ENCODE data around the gene DOLPP1. TPM values are rescaled to one million over a fixed set of nuclear protein-coding genes. Genes with fewer than 3 reads are reported as not detected.
"Not testable (repeated sequence)": the region's sequence is repeated elsewhere in the genome, so short reads cannot be mapped to it uniquely, and the experiment has no call there.

The DOLPP1 gene
- total RNA-seq, 1 experiment from 2014 or later = 30.4 TPM

GRCh38 chr9:129126749-129127618 is 46.1 kb downstream of the DOLPP1 start:
- H3K4me3 ChIP-seq (ENCODE audit: low read depth, low read length, poor library complexity, severe bottlenecking) = no peak overlapping the region
- no peak for TF ChIP-seq CTCF (conservative IDR thresholded peaks at IDR 0.05; ENCODE audit: low read depth, low read length)
- TF ChIP-seq EZH2 (IDR thresholded peaks at IDR 0.05; ENCODE audit: borderline replicate concordance, low read depth, low read length, poor library complexity, severe bottlenecking) = no peak
- DNase-seq (ENCODE audit: low spot score) = peak; percentile 95
- intact Hi-C loops (cut with micrococcal nuclease; ENCODE audit: unreplicated experiment) = loop anchor here (2.0 kb wide), 1 partner anchor 16 kb away; the partner anchor contains the start of genes CRAT and PTPA
- ChIA-PET CTCF (interaction anchor here (1.0 kb wide), 1 partner anchor 513 kb away, joined by 5 read pairs; no protein-coding TSS in a partner anchor), POLR2A (ENCODE audit: low non-redundant PET) (no interaction called here)
- H3K9me3 ChIP-seq (ENCODE audit: low read depth, low read length, poor library complexity, severe bottlenecking) = no peaks in the 10 kb centered on the region
- peaks cover 27% of the 10 kb centered on the region for H3K36me3 ChIP-seq (ENCODE audit: insufficient read depth, low read length, poor library complexity, severe bottlenecking)
- no peaks in the 10 kb centered on the region for H3K27me3 ChIP-seq (replicated peaks; ENCODE audit: insufficient read depth, low read depth, low read length, poor library complexity)
- no TSS peak for BruUV-seq (replicated peaks)
- peaks cover 15% of the 10 kb centered on the region for H3K4me1 ChIP-seq (ENCODE audit: insufficient read depth, low read length, poor library complexity, severe bottlenecking)
- peak overlapping the region; percentile 63 for H3K27ac ChIP-seq (ENCODE audit: low read depth, low read length, poor library complexity, severe bottlenecking)

GRCh38 chr9:129128689-129129088 is 47.8 kb downstream of the DOLPP1 start:
- Histone ChIP-seq H3K9me3 (ENCODE audit: low read depth, low read length, poor library complexity, severe bottlenecking) (no peaks in the 10 kb centered on the region), H3K27me3 (replicated peaks; ENCODE audit: insufficient read depth, low read depth, low read length, poor library complexity) (no peaks in the 10 kb centered on the region), H3K4me3 (ENCODE audit: low read depth, low read length, poor library complexity, severe bottlenecking) (no peak overlapping the region), H3K27ac (ENCODE audit: low read depth, low read length, poor library complexity, severe bottlenecking) (no peak overlapping the region), H3K4me1 (ENCODE audit: insufficient read depth, low read length, poor library complexity, severe bottlenecking) (peaks cover 15% of the 10 kb centered on the region), H3K36me3 (ENCODE audit: insufficient read depth, low read length, poor library complexity, severe bottlenecking) (peaks cover 39% of the 10 kb centered on the region)
- TF ChIP-seq CTCF (conservative IDR thresholded peaks at IDR 0.05; ENCODE audit: low read depth, low read length) (no peak), EZH2 (IDR thresholded peaks at IDR 0.05; ENCODE audit: borderline replicate concordance, low read depth, low read length, poor library complexity, severe bottlenecking) (no peak)
- CTCF ChIA-PET = no interaction called here
- no TSS peak for BruUV-seq (replicated peaks)
- intact Hi-C loops (cut with micrococcal nuclease; ENCODE audit: unreplicated experiment) = no loop called here
- no peak for DNase-seq (ENCODE audit: low spot score)
- POLR2A ChIA-PET (ENCODE audit: low non-redundant PET) = no interaction called here

GRCh38 chr9:129130271-129130670 is 49.4 kb downstream of the DOLPP1 start:
- H3K4me3 ChIP-seq (ENCODE audit: low read depth, low read length, poor library complexity, severe bottlenecking); DNase-seq (ENCODE audit: low spot score); BruUV-seq (replicated peaks); H3K27me3 ChIP-seq (replicated peaks; ENCODE audit: insufficient read depth, low read depth, low read length, poor library complexity); H3K27ac ChIP-seq (ENCODE audit: low read depth, low read length, poor library complexity, severe bottlenecking); H3K9me3 ChIP-seq (ENCODE audit: low read depth, low read length, poor library complexity, severe bottlenecking); intact Hi-C loops (cut with micrococcal nuclease; ENCODE audit: unreplicated experiment): not testable (repeated sequence)
- ChIA-PET POLR2A (ENCODE audit: low non-redundant PET) (interaction anchor here (0.6 kb wide), 1 partner anchor 45 kb away, joined by 5 read pairs; no protein-coding TSS in a partner anchor), CTCF (interaction anchor here (1.2 kb wide), 1 partner anchor 494 kb away, joined by 4 read pairs; no protein-coding TSS in a partner anchor)
- peaks cover 39% of the 10 kb centered on the region for H3K36me3 ChIP-seq (ENCODE audit: insufficient read depth, low read length, poor library complexity, severe bottlenecking)
- H3K4me1 ChIP-seq (ENCODE audit: insufficient read depth, low read length, poor library complexity, severe bottlenecking) = peaks cover 15% of the 10 kb centered on the region
